Measurements from ENCODE around the gene ZHX3.
A peak's percentile ranks its signal among the peaks of the same experiment; 100 is the strongest.

ZHX3 gene

DNA sequence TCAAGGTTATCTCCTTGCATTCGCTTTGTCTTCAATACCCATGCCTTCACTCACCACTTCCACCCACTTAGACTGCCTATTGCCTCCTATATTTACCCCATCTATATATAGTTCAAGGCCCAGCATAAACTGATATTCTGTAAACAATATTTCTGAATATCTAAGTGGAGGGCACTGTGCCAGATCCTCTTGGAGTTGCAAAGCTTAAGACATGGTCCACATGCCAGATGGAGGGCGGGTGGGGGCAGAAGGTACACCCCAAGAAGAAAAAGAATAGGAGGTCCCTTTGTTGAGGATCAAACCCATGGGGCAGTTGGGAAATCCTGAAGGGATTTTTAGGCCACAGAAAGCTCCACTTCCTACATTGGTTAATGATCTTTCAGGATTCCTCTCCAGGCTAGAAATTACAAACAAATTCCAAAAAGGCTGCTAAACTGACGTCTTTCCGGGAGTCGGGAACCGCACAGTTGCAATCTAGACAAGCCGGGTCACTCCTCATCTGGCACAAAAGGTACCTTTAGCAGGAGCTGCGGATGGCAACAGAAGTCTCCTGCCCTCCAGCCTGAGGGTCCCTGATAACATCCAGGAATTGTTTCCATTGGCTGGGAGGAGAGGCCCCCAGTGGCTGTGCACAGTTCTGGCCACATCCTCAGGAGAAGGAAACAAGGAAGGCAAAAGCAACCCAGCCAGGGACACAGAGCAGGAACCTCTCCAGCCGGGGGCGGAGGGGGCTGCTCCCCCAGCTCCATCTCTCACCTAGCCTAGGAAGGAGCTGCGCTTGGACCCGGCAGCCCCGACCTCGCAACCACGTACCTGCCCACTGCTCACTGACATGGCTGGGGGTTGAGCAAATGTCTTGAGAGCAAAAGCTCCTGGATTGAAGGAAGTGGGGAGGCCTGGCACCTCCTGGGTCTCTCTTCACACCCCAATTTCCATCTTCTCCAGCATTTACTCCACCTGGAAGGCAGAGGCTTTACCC, 17.2 kb upstream of the ZHX3 start:
- Histone ChIP-seq H3K14ac (ENCODE audit: low read length) (no peak overlapping the region), H3K4me1 (ENCODE audit: control insufficient read depth in 2 of 2, insufficient read depth in 1 of 2, low read depth in 1 of 2, low read length in 2 of 2) (no peaks in the 10 kb centered on the region), H3K36me3 (replicated peaks in 1 of 2; ENCODE audit: control insufficient read depth in 2 of 2, insufficient read depth in 2 of 2, low read length in 2 of 2) (no peaks in the 10 kb centered on the region), H3K27ac (replicated peaks; ENCODE audit: low read length) (no peak overlapping the region), H2BK15ac (ENCODE audit: low read length) (no peak overlapping the region), H3K4me3 (ENCODE audit: low read length in 2 of 2) (peak overlapping the region in 1 of 2 donors; percentile 38), H2AK5ac (ENCODE audit: low read depth, low read length) (peak overlapping the region; percentile 12), H4K91ac (ENCODE audit: low read depth, low read length, poor library complexity) (no peak overlapping the region), H3K4me2 (ENCODE audit: insufficient read depth, low read length, poor library complexity, severe bottlenecking) (no peak overlapping the region), H3K79me1 (ENCODE audit: low read depth, low read length) (no peaks in the 10 kb centered on the region), H3K23ac (ENCODE audit: low read depth, low read length, poor library complexity) (no peak overlapping the region), H3K9ac (ENCODE audit: low read depth, low read length, poor library complexity) (peak overlapping the region; percentile 36), H3K9me3 (replicated peaks in 1 of 2; ENCODE audit: control insufficient read depth in 2 of 2, insufficient read depth in 1 of 2, low read depth in 1 of 2, low read length in 2 of 2) (peaks cover 0 to 2% of the 10 kb centered on the region in 2 donors), H3K27me3 (ENCODE audit: control insufficient read depth in 3 of 3, insufficient read depth in 3 of 3, low read depth in 1 of 3, low read length in 3 of 3) (peaks cover 0 to 6% (median 2%) of the 10 kb centered on the region in 3 experiments), H4K8ac (ENCODE audit: low read depth, low read length) (no peak overlapping the region), H2AFZ (ENCODE audit: low read length) (no peak overlapping the region), H2BK12ac (ENCODE audit: low read length) (no peak overlapping the region), H2BK120ac (ENCODE audit: low read depth, low read length) (no peak overlapping the region), H3K4ac (ENCODE audit: low read length) (no peak overlapping the region), H3K18ac (ENCODE audit: low read length) (peak overlapping the region; percentile 35), H2BK5ac (ENCODE audit: low read length) (peak overlapping the region; percentile 16)
- no peak for DNase-seq (ENCODE audit: low spot score)
- no CpG with 5 or more reads among the region's 15 CpGs for WGBS, 2 donors (ENCODE audit: extremely low coverage in 2 of 2, insufficient read length in 2 of 2, insufficient replicate concordance in 1 of 2)

DNA sequence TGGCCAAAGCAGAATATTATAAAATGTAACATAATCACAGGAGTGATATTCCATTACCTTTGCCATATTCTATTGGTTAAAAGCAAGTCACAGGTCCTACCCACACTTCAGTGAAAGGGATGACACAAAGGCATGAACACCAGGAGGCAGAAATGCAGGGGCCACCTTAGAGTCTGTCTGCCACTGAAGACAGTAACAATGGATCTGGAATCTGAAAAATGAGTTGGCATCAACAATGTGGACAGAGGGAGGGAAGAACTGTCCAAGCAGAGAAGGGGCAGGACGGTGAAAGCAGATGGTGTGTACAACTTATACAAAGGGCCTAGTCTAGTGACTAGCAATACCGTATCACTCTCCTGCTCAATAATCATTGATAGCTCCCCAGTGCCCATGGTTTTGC, 16.5 kb upstream of the ZHX3 start:
- no CpG with 5 or more reads among the region's 2 CpGs for WGBS, 2 donors (ENCODE audit: extremely low coverage in 2 of 2, insufficient read length in 2 of 2, insufficient replicate concordance in 1 of 2)
- no peak overlapping the region for H3K14ac ChIP-seq (ENCODE audit: low read length)

GRCh38 chr20:41331731-41332130, 14.2 kb upstream of the ZHX3 start:
- peaks cover 0 to 1% of the 10 kb centered on the region in 2 donors for H3K9me3 ChIP-seq (replicated peaks in 1 of 2; ENCODE audit: control insufficient read depth in 2 of 2, insufficient read depth in 1 of 2, low read depth in 1 of 2, low read length in 2 of 2)
- H3K27ac ChIP-seq (replicated peaks; ENCODE audit: low read length), result no peak overlapping the region
- no peaks in the 10 kb centered on the region for H3K79me1 ChIP-seq (ENCODE audit: low read depth, low read length)
- H3K18ac ChIP-seq (ENCODE audit: low read length), result no peak overlapping the region
- H3K23ac ChIP-seq (ENCODE audit: low read depth, low read length, poor library complexity), result no peak overlapping the region
- H3K14ac ChIP-seq (ENCODE audit: low read length), result no peak overlapping the region
- no peak overlapping the region for H3K4ac ChIP-seq (ENCODE audit: low read length)
- H3K4me1 ChIP-seq (ENCODE audit: control insufficient read depth in 2 of 2, insufficient read depth in 1 of 2, low read depth in 1 of 2, low read length in 2 of 2), result peaks cover 0 to 4% of the 10 kb centered on the region in 2 donors
- H4K91ac ChIP-seq (ENCODE audit: low read depth, low read length, poor library complexity), result no peak overlapping the region
- H4K8ac ChIP-seq (ENCODE audit: low read depth, low read length), result no peak overlapping the region
- no peak overlapping the region for H2BK120ac ChIP-seq (ENCODE audit: low read depth, low read length)
- H3K9ac ChIP-seq (ENCODE audit: low read depth, low read length, poor library complexity), result no peak overlapping the region
- no peak overlapping the region for H2BK15ac ChIP-seq (ENCODE audit: low read length)
- no CpG with 5 or more reads among the region's 4 CpGs for WGBS, 2 donors (ENCODE audit: extremely low coverage in 2 of 2, insufficient read length in 2 of 2, insufficient replicate concordance in 1 of 2)
- DNase-seq (ENCODE audit: low spot score), result no peak
- H2BK12ac ChIP-seq (ENCODE audit: low read length), result no peak overlapping the region
- no peak overlapping the region for H2AK5ac ChIP-seq (ENCODE audit: low read depth, low read length)
- no peak overlapping the region for H2BK5ac ChIP-seq (ENCODE audit: low read length)
- no peak overlapping the region for H3K4me2 ChIP-seq (ENCODE audit: insufficient read depth, low read length, poor library complexity, severe bottlenecking)
- no peak overlapping the region for H3K4me3 ChIP-seq (ENCODE audit: low read length in 2 of 2)
- H3K27me3 ChIP-seq (ENCODE audit: control insufficient read depth in 3 of 3, insufficient read depth in 3 of 3, low read depth in 1 of 3, low read length in 3 of 3), result peaks cover 0 to 1% (median 0%) of the 10 kb centered on the region in 3 experiments
- no peaks in the 10 kb centered on the region for H3K36me3 ChIP-seq (replicated peaks in 1 of 2; ENCODE audit: control insufficient read depth in 2 of 2, insufficient read depth in 2 of 2, low read length in 2 of 2)
- no peak overlapping the region for H2AFZ ChIP-seq (ENCODE audit: low read length)

More for the DNA sequence above, 16.5 kb upstream of the ZHX3 start:
- H2BK12ac ChIP-seq (ENCODE audit: low read length), result no peak overlapping the region
- H3K27ac ChIP-seq (replicated peaks; ENCODE audit: low read length), result no peak overlapping the region
- no peak overlapping the region for H2AFZ ChIP-seq (ENCODE audit: low read length)
- no peak overlapping the region for H3K18ac ChIP-seq (ENCODE audit: low read length)
- H3K9me3 ChIP-seq (replicated peaks in 1 of 2; ENCODE audit: control insufficient read depth in 2 of 2, insufficient read depth in 1 of 2, low read depth in 1 of 2, low read length in 2 of 2), result peaks cover 0 to 2% of the 10 kb centered on the region in 2 donors
- H3K4me2 ChIP-seq (ENCODE audit: insufficient read depth, low read length, poor library complexity, severe bottlenecking), result no peak overlapping the region
- no peaks in the 10 kb centered on the region for H3K36me3 ChIP-seq (replicated peaks in 1 of 2; ENCODE audit: control insufficient read depth in 2 of 2, insufficient read depth in 2 of 2, low read length in 2 of 2)
- H3K4ac ChIP-seq (ENCODE audit: low read length), result no peak overlapping the region
- no peak overlapping the region for H4K8ac ChIP-seq (ENCODE audit: low read depth, low read length)
- H3K4me3 ChIP-seq (ENCODE audit: low read length in 2 of 2), result no peak overlapping the region
- H3K27me3 ChIP-seq (ENCODE audit: control insufficient read depth in 3 of 3, insufficient read depth in 3 of 3, low read depth in 1 of 3, low read length in 3 of 3), result peaks cover 0 to 2% (median 0%) of the 10 kb centered on the region in 3 experiments
- H2BK15ac ChIP-seq (ENCODE audit: low read length), result no peak overlapping the region
- H2BK5ac ChIP-seq (ENCODE audit: low read length), result no peak overlapping the region
- H3K23ac ChIP-seq (ENCODE audit: low read depth, low read length, poor library complexity), result no peak overlapping the region
- H2AK5ac ChIP-seq (ENCODE audit: low read depth, low read length), result no peak overlapping the region
- H3K79me1 ChIP-seq (ENCODE audit: low read depth, low read length), result no peaks in the 10 kb centered on the region
- DNase-seq (ENCODE audit: low spot score), result no peak
- no peak overlapping the region for H4K91ac ChIP-seq (ENCODE audit: low read depth, low read length, poor library complexity)
- H3K4me1 ChIP-seq (ENCODE audit: control insufficient read depth in 2 of 2, insufficient read depth in 1 of 2, low read depth in 1 of 2, low read length in 2 of 2), result peaks cover 0 to 4% of the 10 kb centered on the region in 2 donors
- no peak overlapping the region for H3K9ac ChIP-seq (ENCODE audit: low read depth, low read length, poor library complexity)
- H2BK120ac ChIP-seq (ENCODE audit: low read depth, low read length), result no peak overlapping the region

DNA sequence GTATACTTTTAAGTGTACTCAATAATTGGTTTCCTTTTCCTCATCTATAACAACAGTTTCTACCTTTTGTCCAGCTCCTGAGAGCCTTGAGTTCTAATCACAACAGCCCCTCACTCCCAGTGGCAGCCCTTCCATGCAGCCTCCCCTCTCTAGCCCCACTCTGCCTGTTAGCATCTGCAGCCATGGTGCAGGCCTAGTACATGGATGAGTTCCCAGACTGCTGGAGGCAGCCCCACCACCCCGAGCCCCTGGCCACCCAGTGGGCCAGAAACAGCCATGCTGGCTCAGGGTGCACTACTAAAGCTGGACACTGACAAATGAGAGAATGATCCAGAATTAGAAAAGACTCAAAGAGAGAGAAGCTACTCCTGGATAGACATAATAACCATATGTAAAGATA, 13.4 kb upstream of the ZHX3 start:
- Histone ChIP-seq H3K23ac (ENCODE audit: low read depth, low read length, poor library complexity) (no peak overlapping the region), H2BK120ac (ENCODE audit: low read depth, low read length) (no peak overlapping the region), H3K4ac (ENCODE audit: low read length) (no peak overlapping the region), H3K14ac (ENCODE audit: low read length) (no peak overlapping the region), H4K8ac (ENCODE audit: low read depth, low read length) (no peak overlapping the region), H2AFZ (ENCODE audit: low read length) (no peak overlapping the region), H3K27me3 (ENCODE audit: control insufficient read depth in 3 of 3, insufficient read depth in 3 of 3, low read depth in 1 of 3, low read length in 3 of 3) (no peaks in the 10 kb centered on the region), H2BK5ac (ENCODE audit: low read length) (no peak overlapping the region), H2BK15ac (ENCODE audit: low read length) (no peak overlapping the region), H3K79me1 (ENCODE audit: low read depth, low read length) (no peaks in the 10 kb centered on the region), H3K18ac (ENCODE audit: low read length) (no peak overlapping the region), H2AK5ac (ENCODE audit: low read depth, low read length) (no peak overlapping the region), H3K36me3 (replicated peaks in 1 of 2; ENCODE audit: control insufficient read depth in 2 of 2, insufficient read depth in 2 of 2, low read length in 2 of 2) (no peaks in the 10 kb centered on the region), H3K9ac (ENCODE audit: low read depth, low read length, poor library complexity) (no peak overlapping the region), H3K9me3 (replicated peaks in 1 of 2; ENCODE audit: control insufficient read depth in 2 of 2, insufficient read depth in 1 of 2, low read depth in 1 of 2, low read length in 2 of 2) (no peaks in the 10 kb centered on the region), H3K4me1 (ENCODE audit: control insufficient read depth in 2 of 2, insufficient read depth in 1 of 2, low read depth in 1 of 2, low read length in 2 of 2) (peaks cover 0 to 4% of the 10 kb centered on the region in 2 donors), H4K91ac (ENCODE audit: low read depth, low read length, poor library complexity) (no peak overlapping the region), H3K4me3 (ENCODE audit: low read length in 2 of 2) (no peak overlapping the region), H3K27ac (replicated peaks; ENCODE audit: low read length) (no peak overlapping the region), H2BK12ac (ENCODE audit: low read length) (no peak overlapping the region), H3K4me2 (ENCODE audit: insufficient read depth, low read length, poor library complexity, severe bottlenecking) (no peak overlapping the region)
- DNase-seq (ENCODE audit: low spot score), result no peak
- WGBS, 2 donors (ENCODE audit: extremely low coverage in 2 of 2, insufficient read length in 2 of 2, insufficient replicate concordance in 1 of 2), result no CpG with 5 or more reads among the region's 1 CpG
